T-helper 2 cell treated with Interferon-gamma antibody and Interleukin-4, amounts not matched to agents 100 ng/mL and 5 ng/mL, for 36 hours (primary cell): Measurements from ENCODE around the gene GLRX. TPM values are rescaled to one million over a fixed set of nuclear protein-coding genes. Genes with fewer than 3 reads are reported as not detected.
"Not testable (repeated sequence)": the region's sequence is repeated elsewhere in the genome, so short reads cannot be mapped to it uniquely, and the experiment has no call there.

ENCODE experiments used
- intact Hi-C: fragments of 100-400 bp; cut with micrococcal nuclease; formaldehyde crosslinking; loops from one replicate; pipeline ENCODE4 v1.15.1; 2023
- total RNA-seq: library from RNA; stranded (reverse); gene quantifications from 2 replicates; pipeline ENCODE4 v1.2.3, GENCODE V29; 2022

GLRX gene
- total RNA-seq, 1 donor from 2014 or later = 49.6 TPM

- intact Hi-C loops = no loop called here
Observed at GRCh38 chr5:95832664-95833063, 10.1 kb upstream of the GLRX start.

GRCh38 chr5:95830226-95830625 is 7.7 kb upstream of the GLRX start:
- intact Hi-C loops = no loop called here

GRCh38 chr5:95827892-95828246 is 5.3 kb upstream of the GLRX start:
- intact Hi-C loops = no loop called here

GRCh38 chr5:95826949-95827891 is 4.7 kb upstream of the GLRX start:
- intact Hi-C loops = no loop called here

- intact Hi-C loops = loop anchor here (2.0 kb wide), 1 partner anchor 179 kb away; the partner anchor contains the start of gene RFESD
Observed at GRCh38 chr5:95825495-95825894, 3.0 kb upstream of the GLRX start.

- intact Hi-C loops = loop anchor here (1.0 to 5.0 kb wide), 5 partner anchors 107 to 838 kb away; partner anchors contain the start of genes CAST, ELL2, RFESD and SKIC3
Observed at GRCh38 chr5:95824747-95825146, 2.2 kb upstream of the GLRX start.

- intact Hi-C loops = loop anchor here (1.0 to 5.0 kb wide), 5 partner anchors 107 to 838 kb away; partner anchors contain the start of genes CAST, ELL2, RFESD and SKIC3
Observed at GRCh38 chr5:95823738-95824609, 1.4 kb upstream of the GLRX start.

- intact Hi-C loops = loop anchor here (5.0 kb wide), 3 partner anchors 106 to 839 kb away; partner anchors contain the start of genes CAST and SKIC3
Observed at GRCh38 chr5:95823218-95823737, 752 bp upstream of the GLRX start.

- intact Hi-C loops = loop anchor here (1.0 to 5.0 kb wide), 7 partner anchors 12 to 840 kb away; partner anchors contain the start of genes CAST and SKIC3
Observed at GRCh38 chr5:95822043-95822541, 434 bp downstream of the GLRX start.

GRCh38 chr5:95821110-95822021 is 1.2 kb downstream of the GLRX start:
- intact Hi-C loops = loop anchor here (1.0 to 5.0 kb wide), 7 partner anchors 13 to 841 kb away; partner anchors contain the start of genes CAST and SKIC3

- intact Hi-C loops = no loop called here
Observed at GRCh38 chr5:95818181-95819147, 4.1 kb downstream of the GLRX start.

- intact Hi-C loops = no loop called here
Observed at GRCh38 chr5:95817430-95817829, 5.1 kb downstream of the GLRX start.

GRCh38 chr5:95816776-95817175 is 5.8 kb downstream of the GLRX start:
- intact Hi-C loops = no loop called here

- intact Hi-C loops = no loop called here
Observed at GRCh38 chr5:95816341-95816740, 6.2 kb downstream of the GLRX start.

GRCh38 chr5:95815155-95815729 is 7.3 kb downstream of the GLRX start:
- intact Hi-C loops = no loop called here

GRCh38 chr5:95813035-95813434 is 9.5 kb downstream of the GLRX start:
- intact Hi-C loops = not testable (repeated sequence)

GRCh38 chr5:95812074-95812471 is 10.5 kb downstream of the GLRX start:
- intact Hi-C loops = no loop called here

GRCh38 chr5:95811461-95812073 is 11.0 kb downstream of the GLRX start:
- intact Hi-C loops = not testable (repeated sequence)
